Rectal smooth muscle tissue (tissue), 1 donor: ENCODE results near the gene RXYLT1.
A peak's percentile ranks its signal among the peaks of the same experiment; 100 is the strongest.
"Not testable (repeated sequence)": the region's sequence is repeated elsewhere in the genome, so short reads cannot be mapped to it uniquely, and the experiment has no call there.

ENCODE experiments used
- H3K27ac ChIP-seq: one replicate; pipeline ENCODE4 v1.7.0; 2013; ENCODE audit warnings: low read depth, low read length, inconsistent platforms
- H3K27me3 ChIP-seq: one replicate; pipeline ENCODE4 v1.7.0; 2013; ENCODE audit warnings: low read length; ENCODE audit not compliant: control insufficient read depth, insufficient read depth
- H3K36me3 ChIP-seq: one replicate; pipeline ENCODE4 v1.7.0; 2013; ENCODE audit warnings: low read length; ENCODE audit not compliant: control insufficient read depth, insufficient read depth
- H3K4me1 ChIP-seq: one replicate; pipeline ENCODE4 v1.7.0; 2013; ENCODE audit warnings: low read length; ENCODE audit not compliant: control insufficient read depth, insufficient read depth
- H3K4me3 ChIP-seq: one replicate; pipeline ENCODE4 v1.7.0; 2013; ENCODE audit warnings: low read length
- H3K9ac ChIP-seq: one replicate; pipeline ENCODE4 v1.7.0; 2013; ENCODE audit warnings: low read length

The RXYLT1 gene

DNA sequence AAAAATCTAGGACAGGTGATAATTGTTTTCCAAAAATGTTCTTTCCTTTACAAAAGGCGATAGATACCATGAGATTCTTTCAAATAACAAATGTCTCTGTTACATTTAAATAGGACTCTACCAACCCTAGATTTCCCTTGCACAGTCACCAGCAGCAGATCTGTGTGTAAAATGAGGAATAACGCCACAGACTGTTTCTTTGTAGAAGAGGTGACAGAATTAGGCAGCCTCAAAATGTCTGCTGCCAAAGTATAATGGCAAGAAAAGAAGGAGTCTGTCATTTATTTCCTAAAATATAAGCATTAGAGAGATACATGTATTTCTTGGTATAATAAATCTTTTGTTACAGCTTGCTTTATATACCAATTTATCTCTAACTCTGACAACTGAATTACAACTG lies 56.3 kb downstream of the RXYLT1 start:
- no peaks in the 10 kb centered on the region for H3K4me1 ChIP-seq
- no peak overlapping the region for H3K4me3 ChIP-seq
- no peaks in the 10 kb centered on the region for H3K27me3 ChIP-seq
- H3K36me3 ChIP-seq: no peaks in the 10 kb centered on the region
- H3K27ac ChIP-seq: no peak overlapping the region
- no peak overlapping the region for H3K9ac ChIP-seq

GRCh38 chr12:63836936-63837335 lies 57.2 kb downstream of the RXYLT1 start:
- no peaks in the 10 kb centered on the region for H3K4me1 ChIP-seq
- H3K27me3 ChIP-seq: no peaks in the 10 kb centered on the region
- no peaks in the 10 kb centered on the region for H3K36me3 ChIP-seq

GRCh38 chr12:63838411-63838810 lies 58.7 kb downstream of the RXYLT1 start:
- H3K9ac ChIP-seq: no peak overlapping the region
- H3K27me3 ChIP-seq: no peaks in the 10 kb centered on the region
- no peak overlapping the region for H3K27ac ChIP-seq
- H3K36me3 ChIP-seq: no peaks in the 10 kb centered on the region
- no peaks in the 10 kb centered on the region for H3K4me1 ChIP-seq
- no peak overlapping the region for H3K4me3 ChIP-seq

More at GRCh38 chr12:63836936-63837335, 57.2 kb downstream of the RXYLT1 start:
- H3K9ac ChIP-seq: no peak overlapping the region
- H3K4me3 ChIP-seq: no peak overlapping the region
- no peak overlapping the region for H3K27ac ChIP-seq

- Histone ChIP-seq H3K4me1 (peaks cover 6% of the 10 kb centered on the region), H3K4me3 (no peak overlapping the region), H3K27me3 (no peaks in the 10 kb centered on the region), H3K36me3 (no peaks in the 10 kb centered on the region), H3K9ac (no peak overlapping the region), H3K27ac (no peak overlapping the region)
Observed at GRCh38 chr12:63841011-63841410, 61.3 kb downstream of the RXYLT1 start.

DNA sequence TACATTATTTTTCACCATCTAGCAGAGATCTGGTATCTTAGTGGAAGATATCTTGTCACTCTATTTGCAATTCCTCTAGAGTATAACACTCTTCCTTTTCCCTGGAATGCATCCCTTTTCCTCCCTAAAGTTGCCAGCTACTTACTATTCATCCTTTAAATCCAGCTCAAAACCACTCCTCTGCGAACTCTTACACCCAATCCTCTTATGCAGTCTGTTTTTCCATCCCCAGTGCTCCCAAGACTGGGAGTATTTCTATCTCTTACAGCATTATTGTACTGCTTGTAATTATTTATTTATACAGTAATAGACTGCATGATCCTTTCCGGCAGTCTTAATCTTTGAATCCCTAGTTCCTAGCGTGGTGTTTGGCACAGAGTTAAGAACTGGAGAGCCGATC lies 61.9 kb downstream of the RXYLT1 start:
- Histone ChIP-seq H3K4me3 (no peak overlapping the region), H3K4me1 (peaks cover 6% of the 10 kb centered on the region), H3K9ac (no peak overlapping the region), H3K27me3 (no peaks in the 10 kb centered on the region), H3K27ac (no peak overlapping the region), H3K36me3 (no peaks in the 10 kb centered on the region)

DNA sequence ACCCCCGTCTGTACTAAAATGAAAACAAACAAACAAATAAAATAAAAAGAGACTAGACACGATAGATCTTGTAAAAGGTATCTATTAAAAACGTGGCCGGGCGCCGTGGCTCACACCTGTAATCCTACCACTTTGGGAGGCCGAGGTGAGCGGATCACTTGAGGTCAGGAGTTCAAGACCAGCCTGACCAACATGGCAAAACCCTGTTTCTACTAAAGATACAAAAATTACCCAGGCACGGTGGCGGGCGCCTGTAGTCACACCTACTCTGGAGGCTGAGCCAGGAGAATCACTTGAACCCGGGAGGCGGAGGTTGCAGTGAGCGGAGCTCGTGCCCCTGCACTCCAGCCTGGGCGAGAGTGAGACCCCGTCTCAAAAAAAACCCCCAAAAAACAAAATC lies 63.0 kb downstream of the RXYLT1 start:
- H3K36me3 ChIP-seq, H3K27ac ChIP-seq, H3K4me1 ChIP-seq, H3K4me3 ChIP-seq, H3K27me3 ChIP-seq, H3K9ac ChIP-seq: not testable (repeated sequence)

DNA sequence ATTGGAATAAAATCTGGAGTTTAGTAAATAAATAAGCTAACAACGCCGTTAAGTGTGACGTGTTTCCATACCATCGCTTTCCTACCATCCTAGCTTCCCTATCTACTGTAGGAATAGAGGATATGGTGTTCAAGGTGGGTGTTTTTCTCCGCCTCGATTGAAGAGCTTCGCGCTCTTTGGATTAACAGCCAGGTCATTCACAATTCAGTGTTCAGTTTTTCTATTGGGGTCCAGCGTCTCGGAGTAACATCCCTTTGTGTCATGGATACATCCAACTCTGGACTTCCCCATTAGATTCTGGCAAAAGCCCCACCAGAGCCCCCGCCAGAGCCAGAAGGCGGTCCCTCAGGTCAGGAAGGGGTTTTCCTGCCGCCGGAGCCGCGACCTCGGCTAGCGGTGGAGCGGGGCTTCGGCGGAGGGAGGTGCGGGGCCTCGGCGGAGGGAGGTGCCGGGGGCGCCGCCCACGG lies 63.6 kb downstream of the RXYLT1 start:
- peak overlapping the region; percentile 98 for H3K4me3 ChIP-seq
- peak overlapping the region; percentile 79 for H3K27ac ChIP-seq
- H3K27me3 ChIP-seq: no peaks in the 10 kb centered on the region
- no peaks in the 10 kb centered on the region for H3K36me3 ChIP-seq
- H3K9ac ChIP-seq: no peak overlapping the region
- H3K4me1 ChIP-seq: peaks cover 6% of the 10 kb centered on the region

DNA sequence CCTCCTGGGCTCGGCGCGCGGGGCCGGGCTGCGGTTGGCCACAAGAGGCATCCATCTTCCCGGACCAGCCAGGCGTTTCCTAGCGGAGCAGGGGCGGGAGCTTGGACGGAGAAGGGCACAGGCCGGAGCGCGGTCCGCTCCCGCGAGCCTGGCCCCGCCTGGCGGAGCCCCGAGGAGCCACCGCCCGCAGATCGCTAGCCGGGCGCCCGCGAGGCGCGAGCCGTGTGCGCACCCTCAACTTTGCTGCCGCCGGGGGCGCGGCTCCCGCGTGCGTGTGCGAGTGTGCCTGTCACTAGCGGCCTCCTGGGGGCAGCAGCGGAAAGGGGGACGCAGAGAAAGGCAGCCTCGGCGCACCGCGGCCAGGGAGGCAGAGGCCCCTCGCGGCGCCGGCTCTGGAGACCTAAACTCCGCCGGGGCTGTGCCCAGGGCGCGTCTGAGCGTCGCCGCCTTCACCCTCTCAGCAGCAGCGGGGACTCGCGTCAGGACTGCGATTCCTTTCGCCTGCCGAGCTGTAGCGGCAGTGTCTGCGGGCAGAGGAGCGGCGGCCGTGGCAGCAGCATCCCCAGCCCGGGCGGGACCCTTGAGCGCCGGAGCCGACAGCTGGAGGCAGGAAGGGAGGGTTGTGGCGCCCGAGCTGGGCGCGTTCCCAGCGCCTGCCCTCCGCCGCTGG lies 64.1 kb downstream of the RXYLT1 start:
- Histone ChIP-seq H3K27me3 (no peaks in the 10 kb centered on the region), H3K27ac (peak overlapping the region; percentile 82), H3K9ac (peak overlapping the region; percentile 66), H3K36me3 (no peaks in the 10 kb centered on the region), H3K4me1 (peaks cover 6% of the 10 kb centered on the region), H3K4me3 (peak overlapping the region; percentile 98)

DNA sequence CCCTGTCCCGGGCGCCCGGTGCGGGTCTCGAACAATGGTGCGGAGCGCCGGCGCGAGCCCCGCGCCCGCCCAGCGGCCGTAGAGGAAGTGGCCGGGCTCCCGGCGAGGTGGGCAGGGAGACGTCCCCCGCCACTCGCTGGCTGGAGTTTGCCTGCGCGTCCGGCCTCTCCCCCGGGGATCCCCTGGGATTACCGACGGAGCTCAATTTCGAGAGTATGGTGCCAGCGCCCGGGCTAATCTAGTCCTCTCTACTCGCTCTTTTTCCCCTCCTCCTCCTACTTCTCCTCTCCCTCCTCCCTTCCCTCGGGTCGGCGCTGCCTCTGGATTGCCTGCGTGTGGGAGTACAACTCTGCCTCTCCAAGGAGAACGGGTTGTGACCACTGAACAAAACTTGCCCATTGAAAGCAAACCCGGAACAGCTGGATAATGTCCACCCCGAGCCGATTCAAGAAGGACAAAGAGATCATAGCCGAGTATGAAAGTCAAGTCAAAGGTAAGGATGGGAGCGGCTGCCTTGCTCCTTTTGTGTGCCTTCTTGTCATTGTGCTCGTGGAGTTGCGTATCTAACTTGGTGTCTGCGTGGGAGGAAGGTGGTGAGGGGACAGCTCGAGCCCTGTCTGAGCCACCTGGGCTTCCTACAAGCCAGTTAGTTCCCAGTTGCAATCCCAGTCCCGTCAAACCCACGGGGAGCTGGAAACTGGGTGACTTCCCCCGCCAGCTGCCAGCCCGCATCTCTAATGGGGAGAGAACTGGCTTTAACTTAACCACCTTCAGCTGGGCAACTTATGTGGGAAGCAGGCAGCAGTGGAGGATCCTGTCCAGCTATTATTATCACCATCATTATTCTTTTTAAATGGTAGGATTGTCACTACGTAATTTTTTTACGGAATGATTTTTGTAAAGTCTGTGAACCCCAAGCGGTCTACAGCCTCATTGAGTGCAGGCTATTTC lies 65.0 kb downstream of the RXYLT1 start, which contains the start of gene SRGAP1:
Gene SRGAP1, plus strand, starts transcription at position 310 of the 951 bp plus-strand sequence. Its CDS starts 117 bp downstream, at position 427.
- Histone ChIP-seq H3K9ac (peak within 1 kb of the TSS; percentile 66), H3K36me3 (no peaks in the 10 kb centered on the region), H3K27me3 (no peaks in the 10 kb centered on the region), H3K27ac (peak within 1 kb of the TSS; percentile 82), H3K4me1 (peaks cover 6% of the 10 kb centered on the region), H3K4me3 (peak within 1 kb of the TSS; percentile 98)

DNA sequence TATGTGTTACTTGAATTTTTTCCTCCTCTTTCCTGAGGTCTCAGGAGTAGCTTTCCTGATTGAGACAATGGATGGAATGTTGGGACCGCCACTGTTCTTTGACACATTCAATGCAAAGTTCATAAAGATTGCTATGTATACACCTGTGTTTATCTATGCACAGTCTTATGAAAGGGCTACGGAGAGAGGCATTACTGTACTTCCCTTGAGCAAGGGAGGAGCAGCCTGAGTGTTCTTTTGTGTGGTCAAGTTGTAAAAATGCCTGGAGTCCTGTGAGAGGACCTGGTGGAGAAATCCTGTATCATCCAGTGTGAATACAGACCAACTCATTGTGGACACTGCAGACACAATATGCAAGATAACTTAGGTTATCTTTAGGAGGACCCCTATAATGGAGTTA lies 66.0 kb downstream of the RXYLT1 start:
- H3K27ac ChIP-seq: no peak overlapping the region
- peaks cover 6% of the 10 kb centered on the region for H3K4me1 ChIP-seq
- no peaks in the 10 kb centered on the region for H3K36me3 ChIP-seq
- H3K9ac ChIP-seq: no peak overlapping the region
- H3K4me3 ChIP-seq: peak overlapping the region; percentile 98
- no peaks in the 10 kb centered on the region for H3K27me3 ChIP-seq

- Histone ChIP-seq H3K27me3 (no peaks in the 10 kb centered on the region), H3K27ac (no peak overlapping the region), H3K36me3 (no peaks in the 10 kb centered on the region), H3K4me3 (no peak overlapping the region), H3K4me1 (peaks cover 6% of the 10 kb centered on the region), H3K9ac (no peak overlapping the region)
Observed at GRCh38 chr12:63846238-63846967, 66.7 kb downstream of the RXYLT1 start.

DNA sequence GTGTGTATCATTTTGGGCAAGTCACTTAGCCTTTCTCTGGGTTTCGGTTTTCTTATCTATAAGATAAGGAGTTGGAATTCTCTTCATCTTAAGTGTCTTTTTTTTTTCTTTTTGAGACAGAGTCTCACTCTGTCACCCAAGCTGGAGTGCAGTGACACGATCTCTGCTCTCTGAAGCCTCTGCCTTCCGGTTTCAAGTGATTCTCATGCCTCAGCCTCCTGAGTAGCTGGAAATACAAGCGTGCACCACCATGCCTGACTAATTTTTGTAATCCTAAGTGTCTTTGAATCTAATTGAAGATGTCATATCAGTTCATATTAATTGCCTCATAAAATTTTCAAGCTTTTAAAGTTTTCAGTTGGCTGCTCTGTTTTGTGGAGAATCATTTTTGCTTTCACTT lies 68.7 kb downstream of the RXYLT1 start:
- Histone ChIP-seq H3K9ac (no peak overlapping the region), H3K27ac (no peak overlapping the region), H3K36me3 (no peaks in the 10 kb centered on the region), H3K4me3 (no peak overlapping the region), H3K27me3 (no peaks in the 10 kb centered on the region), H3K4me1 (peaks cover 6% of the 10 kb centered on the region)
